GM18526 (cell line): ENCODE measurements around the gene PSMC1.

Experiments used
- POLR2A ChIP-seq: IDR thresholded peaks from 3 replicates; pipeline ENCODE4 v1.6.1; 2011; ENCODE audit not compliant: insufficient read length; ENCODE audit errors: extremely low read depth

Gene PSMC1

DNA sequence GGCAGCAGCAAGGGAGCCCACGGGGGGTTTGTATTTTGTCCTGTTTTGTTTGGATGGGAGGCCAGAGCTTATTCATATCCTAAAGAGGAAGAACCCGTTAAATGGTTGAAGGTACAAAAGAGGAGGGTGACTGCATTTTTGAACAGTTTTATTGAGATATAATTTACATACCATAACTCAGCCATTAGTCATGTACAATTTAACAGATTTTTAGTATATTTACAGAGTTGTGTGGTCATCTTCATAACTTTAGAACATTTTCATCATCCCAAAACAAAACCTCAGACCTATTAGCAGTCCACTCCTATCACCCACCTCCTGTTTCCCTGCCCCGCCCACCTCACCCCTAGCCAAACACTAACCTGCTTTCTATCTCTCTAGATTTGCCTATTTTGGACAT, 62.8 kb downstream of the PSMC1 start:
- no peak for TF ChIP-seq POLR2A

DNA sequence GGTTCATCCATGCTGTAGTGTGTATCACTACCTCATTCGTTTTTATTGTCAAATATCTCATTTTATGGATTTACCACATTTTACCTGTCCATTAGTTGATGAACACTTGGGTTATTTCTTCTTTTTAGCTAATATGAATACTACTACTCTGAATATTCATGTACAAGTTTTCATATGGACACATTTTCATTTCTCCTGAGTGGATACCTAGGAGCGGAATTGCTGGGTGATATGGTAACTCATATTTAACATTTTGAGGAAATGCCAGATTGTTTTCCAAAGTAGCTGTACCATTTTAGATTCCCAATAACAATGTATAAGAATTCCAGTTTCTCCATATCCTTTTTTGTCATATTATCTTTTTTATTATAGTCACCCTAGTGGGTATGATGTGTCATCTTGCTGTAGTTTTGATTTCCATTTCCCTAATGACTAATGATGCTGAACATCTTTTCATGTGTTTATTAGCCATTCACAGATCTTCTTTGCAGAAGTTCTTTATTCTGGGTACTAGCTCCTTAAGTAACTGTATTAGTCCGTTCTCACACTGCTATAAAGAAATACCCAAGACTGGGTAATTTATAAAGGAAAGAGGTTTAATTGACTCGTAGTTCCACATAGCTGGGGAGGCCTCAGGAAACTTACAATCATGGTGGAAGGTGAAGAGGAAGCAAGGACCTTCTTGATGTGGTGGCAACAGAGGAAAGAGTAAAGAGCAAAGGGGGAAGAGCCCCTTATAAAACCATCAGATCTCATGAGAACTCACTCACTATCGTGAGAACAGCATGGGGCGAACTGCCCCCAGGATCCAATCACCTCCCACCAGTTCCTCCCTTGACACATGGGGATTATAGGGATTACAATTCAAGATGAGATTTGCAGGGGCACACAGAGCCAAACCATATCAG, 63.5 kb downstream of the PSMC1 start:
- no peak for TF ChIP-seq POLR2A

- no peak for TF ChIP-seq POLR2A
These were observed 65.5 kb downstream of the PSMC1 start for GRCh38 chr14:90321891-90322290.
